Stimulated activated CD4-positive, alpha-beta T cell treated with anti-CD3 and anti-CD28 coated beads, Interleukin-15, amount 100 ng/mL, for 48 hours (primary cell): ENCODE results near the gene DCTN1.
A peak's percentile ranks its signal among the peaks of the same experiment; 100 is the strongest.
"Not testable (repeated sequence)": the region's sequence is repeated elsewhere in the genome, so short reads cannot be mapped to it uniquely, and the experiment has no call there.

Experiments used
- DNase-seq, 2 donors: peaks; one replicate each; pipeline ENCODE4 v3.0.0-alpha.2; 2020; ENCODE audit warnings: low read depth in 2 of 2

DCTN1 gene

DNA sequence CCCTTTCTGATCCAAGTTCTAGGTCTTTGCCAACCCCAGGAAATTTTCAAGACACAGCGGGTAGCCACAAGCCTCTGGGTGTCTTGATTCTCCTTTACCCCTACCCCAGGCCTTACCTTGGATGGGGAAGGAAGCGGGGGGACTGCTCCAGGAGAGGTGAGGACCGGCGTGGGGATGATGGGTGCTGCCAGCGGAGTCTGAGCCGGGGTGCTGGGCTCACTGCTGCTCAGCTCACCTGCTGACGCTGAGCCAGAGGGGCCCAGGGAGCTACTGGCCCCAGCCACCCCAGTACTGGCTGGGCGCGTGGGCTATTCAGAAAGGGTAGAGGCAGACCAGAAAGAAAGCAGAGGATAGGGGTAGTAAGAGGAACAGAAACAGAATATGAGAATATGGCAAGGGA lies 8.7 kb downstream of the DCTN1 start:
- DNase-seq: no peak

DNA sequence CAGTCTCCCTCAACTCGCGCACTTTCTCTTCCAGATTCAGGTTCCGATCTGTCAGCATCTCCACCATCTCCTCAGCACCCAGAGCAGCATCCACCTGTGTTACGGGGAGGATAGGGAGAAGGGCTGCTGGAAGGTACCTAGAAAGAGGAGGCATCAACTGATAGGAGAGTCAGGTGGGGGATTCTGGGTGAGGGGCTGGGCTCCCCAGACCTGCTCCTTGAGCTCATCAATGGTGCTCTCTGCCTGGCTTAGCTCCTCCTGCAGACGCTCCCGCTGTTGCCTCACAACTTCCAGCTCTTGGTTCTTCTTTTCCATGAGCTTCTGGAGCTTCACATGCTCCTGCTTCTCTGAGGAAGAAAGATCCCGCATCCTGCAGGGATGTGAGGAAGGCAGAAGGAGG lies 10.1 kb downstream of the DCTN1 start:
- DNase-seq: no peak

DNA sequence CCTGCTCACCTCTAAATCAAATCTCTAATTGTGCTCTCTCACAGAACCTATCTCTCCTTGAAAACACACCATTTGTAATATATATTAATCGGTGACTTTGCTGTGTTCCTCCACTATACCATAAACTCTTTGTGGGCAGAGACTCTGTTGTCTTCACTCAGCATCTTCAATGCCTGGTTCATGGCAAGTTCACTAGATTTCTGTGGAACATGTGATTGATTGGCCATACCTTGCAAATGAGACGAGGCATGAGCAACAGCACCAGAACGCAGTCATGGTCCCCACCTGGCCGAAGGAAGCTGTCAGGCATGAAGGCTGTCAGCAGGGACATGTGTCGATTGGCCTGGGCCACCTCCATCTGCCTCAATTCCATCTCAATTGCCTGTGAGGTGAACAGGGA lies 11.6 kb downstream of the DCTN1 start:
- no peak for DNase-seq

DNA sequence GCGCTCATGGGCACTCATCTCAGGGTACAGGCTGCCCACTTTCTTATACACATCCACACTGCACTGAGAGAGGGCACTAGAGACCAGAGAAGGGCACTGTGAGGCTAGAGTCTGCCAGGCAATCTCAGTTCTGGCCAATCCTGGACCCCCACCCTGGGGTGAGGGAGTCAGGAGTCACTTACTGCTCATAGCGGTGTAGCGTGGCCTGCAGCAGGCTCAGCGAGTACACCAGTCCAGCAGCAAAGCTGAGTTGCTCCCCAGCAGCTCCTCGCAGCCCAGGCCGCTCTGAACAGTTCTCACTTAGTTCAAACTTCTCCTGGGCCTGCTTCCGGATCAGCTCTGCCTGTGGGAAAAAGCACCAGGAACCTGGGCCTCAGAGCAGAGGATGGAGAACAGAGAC lies 12.3 kb downstream of the DCTN1 start:
- DNase-seq: no peak

DNA sequence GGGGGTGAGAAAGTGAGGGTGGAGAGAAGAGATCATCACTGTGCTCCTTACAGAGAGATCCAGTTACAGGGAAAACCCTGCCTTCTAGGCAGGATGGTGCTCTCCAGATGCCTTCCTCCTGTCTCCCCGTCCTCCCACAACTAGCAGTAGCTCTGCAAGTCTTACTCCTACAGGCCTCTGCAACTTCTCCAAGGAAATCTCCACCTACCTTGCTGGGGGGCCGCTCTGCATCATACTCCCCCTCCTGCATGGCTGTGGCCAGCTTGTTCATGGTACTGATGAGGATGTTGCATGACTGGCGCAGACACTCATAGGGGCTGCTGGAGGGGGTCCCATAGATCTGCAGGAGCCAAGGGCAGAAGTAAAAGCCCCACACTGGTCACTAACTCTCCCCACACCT lies 14.1 kb downstream of the DCTN1 start:
- DNase-seq: no peak

DNA sequence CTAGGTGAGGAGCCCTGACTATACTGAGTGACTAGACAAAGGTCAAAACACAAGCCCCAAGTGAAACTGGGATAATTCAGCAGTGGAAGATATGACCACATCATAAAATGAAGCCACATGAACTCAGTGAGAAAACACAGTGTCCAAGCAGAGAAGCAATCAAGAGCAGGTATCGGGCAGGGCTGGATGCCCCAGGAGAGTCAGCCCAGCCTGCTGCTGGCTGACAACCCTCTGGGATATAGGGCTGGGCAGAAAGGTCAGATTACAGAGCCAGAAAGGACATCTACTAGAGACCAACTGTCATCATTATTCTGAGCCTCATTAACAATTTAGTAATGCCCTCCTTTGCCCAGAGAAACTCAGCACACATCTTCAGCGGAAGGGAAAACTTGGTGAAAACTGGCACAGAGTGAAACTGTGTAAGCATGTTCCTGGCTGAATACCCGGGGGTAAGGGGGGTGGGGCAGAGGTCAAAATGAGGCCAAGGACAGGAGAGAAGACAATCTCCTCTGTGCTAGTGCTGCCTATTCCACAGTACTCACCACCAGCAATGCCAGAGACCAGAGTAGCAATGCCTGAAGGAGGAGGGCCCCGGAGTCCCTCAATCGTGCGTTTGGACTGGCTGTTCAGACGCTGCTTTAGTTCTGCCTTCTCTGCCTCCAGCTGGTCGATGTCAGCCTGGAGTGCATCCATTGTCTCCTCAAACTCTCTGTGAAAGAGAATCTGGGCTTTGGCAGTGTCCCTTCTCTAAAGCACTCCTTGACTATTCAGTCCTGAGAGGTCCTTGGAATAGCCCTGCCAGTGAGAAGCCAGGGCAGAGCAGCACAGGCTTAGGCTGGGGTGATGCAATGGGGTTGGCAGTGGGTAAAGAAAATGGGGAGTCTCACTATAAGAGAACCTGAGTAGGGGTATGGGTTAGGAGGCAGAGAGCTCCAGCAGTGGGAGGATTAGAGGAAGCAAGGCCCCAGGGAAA lies 15.3 kb downstream of the DCTN1 start:
- no peak for DNase-seq

DNA sequence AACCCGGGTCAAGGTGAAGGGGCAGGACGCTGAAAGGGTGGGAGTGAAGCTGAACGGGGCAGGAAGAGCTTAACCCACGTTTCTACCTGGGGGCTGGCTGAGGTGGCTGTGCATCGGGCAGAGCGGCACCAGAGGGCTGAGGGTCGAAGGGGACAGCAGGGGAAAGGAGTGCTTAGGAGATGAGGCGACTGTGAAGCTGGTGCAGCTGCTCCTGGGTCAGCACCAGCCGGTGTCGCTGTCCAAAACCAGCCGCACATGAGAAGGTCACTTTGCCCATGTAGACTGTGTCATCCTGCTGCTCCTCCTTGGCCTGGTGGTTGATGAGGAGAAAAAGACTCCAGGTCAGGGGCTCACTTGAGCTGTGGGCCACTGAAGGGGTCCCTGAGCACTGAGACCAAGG lies 18.8 kb downstream of the DCTN1 start:
- DNase-seq: no peak

DNA sequence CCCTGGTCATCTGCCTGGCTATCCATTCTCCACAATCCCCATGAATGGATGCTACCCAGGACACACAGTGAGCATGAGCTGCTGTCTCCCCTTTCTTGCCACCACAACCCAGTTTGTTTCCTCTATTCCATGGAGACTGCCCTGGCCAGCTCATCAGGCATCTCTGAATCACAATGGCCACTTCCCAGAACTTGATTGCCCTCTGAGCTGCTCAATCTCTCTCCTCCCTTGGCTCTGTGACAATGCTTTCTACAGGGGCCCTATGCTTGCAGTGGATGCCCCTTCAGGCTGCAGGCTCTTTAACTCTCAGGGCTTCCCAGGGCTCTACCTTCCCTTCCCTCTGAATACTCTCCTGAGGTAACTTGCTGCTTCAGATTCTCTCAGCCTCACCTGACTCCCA lies 22.5 kb downstream of the DCTN1 start:
- DNase-seq: no peak

DNA sequence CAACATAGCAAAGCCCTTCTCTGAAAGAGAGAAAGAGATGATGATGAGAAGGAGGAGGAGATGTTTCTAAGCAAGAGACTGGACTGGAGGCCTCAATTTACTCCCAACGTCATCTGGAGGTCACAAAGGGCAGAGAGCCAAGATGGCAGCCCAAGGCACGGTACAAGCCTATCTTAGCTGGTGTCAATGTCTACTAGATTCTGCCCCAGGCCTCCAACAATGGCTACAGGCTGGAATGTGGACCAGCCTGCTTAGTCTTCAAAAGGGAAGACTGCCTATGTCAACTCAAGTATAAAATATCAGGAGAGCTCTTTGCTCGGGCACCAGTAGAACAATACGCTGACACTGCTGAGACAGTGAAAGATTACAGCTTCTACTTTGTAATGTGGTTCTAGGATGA lies 30.2 kb downstream of the DCTN1 start:
- DNase-seq: no peak

DNA sequence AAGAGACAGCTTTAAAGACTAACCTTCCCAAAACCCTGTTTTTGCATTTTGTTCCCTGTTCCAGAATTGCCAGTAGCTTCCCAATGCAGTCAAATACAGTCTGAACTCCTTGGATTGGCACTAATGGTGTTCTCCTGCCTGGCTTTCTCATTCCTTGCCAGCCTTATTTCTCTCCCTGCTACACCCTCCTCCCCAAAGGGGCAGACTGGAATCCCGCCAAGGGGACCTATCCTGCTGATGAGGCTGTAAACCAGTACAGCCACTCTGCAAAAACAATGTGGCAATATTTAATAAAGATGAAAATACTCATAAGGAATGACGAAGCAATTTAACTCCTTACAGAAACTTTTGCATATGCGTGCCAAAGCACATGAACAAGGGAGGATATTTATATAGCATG lies 32.4 kb downstream of the DCTN1 start:
- no peak for DNase-seq

DNA sequence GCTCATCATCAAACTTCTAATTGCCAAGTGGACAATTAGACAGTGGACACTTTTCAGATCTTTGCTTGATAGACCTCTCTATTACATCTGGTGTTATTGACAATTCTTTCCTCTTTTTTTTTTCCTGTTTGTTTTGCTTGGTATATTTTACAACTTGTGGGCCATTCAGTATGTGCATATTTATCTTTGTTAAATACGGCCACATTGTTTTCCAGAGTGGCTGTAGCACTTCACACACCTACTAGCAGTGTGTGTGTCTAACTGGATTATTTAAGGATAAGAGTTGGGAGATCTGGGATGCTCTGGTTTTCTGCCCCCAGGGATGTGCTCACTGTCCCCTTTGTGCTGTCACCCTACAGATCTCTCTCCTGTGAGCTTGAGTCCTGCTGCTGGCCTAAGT lies 32.8 kb downstream of the DCTN1 start:
- DNase-seq: no peak

DNA sequence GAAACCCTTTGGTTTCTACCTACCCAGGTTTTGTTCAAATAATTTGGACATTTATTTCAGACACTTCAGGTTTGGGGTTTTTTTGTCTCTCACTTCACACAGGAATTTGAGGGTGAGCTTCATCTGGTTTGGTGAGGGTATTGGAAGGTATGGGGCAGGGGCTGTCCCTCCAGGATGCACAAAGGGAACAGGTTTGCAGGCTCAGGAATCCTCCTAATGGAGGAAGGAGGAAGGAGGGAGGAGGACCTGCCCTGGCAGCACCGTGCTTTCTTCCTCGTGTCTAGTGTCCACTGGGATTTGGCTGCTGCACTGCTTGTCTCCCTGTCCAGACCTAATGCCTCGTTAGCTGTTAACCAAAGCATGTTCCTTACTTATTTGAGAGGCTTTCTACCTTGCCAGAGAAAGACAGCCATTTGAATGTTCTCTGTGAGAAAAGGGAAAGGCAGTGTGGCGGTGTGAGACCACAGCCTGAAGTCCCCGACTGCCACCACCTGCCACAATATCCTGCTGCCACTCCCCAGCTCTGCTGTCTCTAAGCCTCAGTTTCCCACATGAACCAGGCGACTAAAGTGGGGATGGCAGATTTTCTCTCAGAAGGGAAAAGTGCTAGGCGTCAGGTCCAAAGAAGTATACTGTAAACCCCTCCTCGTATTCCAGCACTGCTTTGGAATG lies 34.7 kb downstream of the DCTN1 start:
- DNase-seq: no peak

DNA sequence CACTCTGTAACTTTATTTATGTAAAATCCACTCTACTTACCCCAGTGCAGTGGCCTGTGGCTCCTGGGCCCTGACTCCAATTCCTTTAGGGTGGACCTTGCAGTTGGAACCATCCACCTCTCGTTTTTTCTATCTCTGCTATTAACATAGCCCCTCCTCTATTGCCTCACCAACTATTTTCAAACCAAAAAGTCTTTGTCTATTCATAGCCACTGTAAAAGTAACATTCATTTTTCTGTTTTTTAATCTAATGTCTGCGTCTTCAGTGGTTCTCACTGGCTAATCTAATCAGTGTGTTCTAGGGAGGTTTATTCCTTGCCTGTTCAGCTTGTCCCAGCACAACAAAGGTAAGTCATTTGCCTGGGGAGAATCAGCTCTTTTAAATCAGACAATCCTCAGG lies 36.8 kb downstream of the DCTN1 start, which contains the start of gene SLC4A5:
SLC4A5 (minus strand) TSS at position 101 of the 400 bp plus-strand sequence. CDS start 28,393 bp downstream, outside the sequence.
- DNase-seq: no peak

DNA sequence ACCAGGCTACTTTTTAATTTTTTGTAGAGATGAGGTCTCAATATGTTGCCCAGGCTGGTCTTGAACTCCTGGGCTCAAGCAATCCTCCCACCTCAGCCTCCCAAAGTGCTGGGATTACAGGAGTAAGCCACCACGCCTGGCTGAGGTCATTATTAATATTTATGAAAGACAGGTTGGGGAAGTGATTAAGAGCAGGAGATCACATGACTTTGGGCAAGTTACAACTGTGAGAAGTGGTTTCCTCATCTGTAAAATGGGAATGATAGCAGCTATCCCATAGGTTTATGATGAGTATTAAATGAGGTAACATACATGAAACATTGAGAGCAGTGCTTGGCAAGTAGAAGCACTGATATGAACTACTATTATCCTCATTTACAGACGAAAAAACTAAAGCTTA lies 43.9 kb downstream of the DCTN1 start:
- DNase-seq: not testable (repeated sequence)

DNA sequence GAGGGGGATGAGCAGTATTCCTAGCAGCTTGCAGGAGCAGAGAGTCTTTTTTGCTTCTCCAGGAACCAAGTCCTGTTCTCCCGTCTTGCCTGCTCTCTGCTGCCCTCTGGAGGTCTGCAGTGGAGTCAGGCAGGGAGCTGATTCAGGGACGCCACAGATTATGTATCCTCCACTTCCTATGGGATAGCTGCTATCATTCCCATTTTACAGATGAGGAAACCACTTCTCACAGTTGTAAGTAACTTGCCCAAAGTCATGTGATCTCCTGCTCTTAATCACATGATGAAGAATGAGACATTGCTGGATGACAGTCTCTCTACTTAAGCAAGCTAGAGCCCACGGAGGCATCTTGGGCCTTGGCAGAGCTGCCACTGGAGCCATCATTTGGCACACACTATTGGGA lies 45.2 kb downstream of the DCTN1 start:
- DNase-seq: peak; percentile 44 to 67

DNA sequence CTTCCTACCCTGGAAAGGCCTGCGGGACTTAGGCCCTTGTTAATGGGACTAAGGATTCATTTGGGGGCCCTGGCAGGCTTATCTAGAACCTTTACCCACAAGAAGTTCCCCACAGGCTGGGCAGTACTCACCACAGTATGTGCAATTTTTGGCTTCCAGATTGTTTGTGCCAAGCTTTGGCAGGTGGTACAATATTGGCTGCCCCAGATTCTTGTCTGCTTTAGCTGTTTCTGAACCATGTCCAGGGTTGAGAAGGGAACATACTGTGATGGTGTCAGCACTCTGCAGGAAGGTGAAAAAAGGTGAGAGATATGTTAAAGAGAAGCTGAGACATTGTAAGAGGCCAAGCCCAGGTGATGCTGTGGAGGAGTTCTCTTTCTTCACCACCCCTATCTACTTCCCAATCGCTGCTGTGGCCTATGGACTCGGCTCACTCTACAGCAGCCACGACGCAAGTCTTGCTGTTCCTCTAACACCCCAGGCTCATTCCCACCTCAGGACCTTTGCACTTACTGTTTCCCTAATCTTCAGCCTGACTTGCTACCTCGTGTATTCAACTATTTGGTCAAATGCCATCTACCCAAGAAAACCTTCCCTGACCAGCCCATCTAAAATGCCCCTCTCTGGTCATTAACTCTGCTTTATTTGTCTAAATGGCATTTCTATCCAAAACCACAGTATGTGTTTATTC lies 46.1 kb downstream of the DCTN1 start:
- DNase-seq: no peak

DNA sequence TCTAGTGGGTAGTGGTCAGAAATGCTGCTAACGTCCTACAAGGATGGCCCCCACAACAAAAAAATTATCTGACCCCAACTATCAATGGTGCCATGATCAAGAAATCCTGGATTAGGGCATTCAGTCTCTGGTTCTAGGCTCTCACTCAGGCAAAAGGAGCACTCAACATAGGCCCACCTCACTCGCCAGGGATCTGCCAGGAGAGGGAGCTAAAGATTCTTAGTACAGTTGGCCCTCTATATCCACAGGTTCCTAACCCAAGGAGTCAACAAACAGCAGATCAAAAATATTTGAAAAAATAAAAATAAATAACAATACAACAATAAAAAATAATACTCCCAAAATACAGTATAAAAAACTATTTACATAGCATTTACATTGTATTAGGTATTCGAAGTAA lies 46.9 kb downstream of the DCTN1 start:
- DNase-seq: no peak

DNA sequence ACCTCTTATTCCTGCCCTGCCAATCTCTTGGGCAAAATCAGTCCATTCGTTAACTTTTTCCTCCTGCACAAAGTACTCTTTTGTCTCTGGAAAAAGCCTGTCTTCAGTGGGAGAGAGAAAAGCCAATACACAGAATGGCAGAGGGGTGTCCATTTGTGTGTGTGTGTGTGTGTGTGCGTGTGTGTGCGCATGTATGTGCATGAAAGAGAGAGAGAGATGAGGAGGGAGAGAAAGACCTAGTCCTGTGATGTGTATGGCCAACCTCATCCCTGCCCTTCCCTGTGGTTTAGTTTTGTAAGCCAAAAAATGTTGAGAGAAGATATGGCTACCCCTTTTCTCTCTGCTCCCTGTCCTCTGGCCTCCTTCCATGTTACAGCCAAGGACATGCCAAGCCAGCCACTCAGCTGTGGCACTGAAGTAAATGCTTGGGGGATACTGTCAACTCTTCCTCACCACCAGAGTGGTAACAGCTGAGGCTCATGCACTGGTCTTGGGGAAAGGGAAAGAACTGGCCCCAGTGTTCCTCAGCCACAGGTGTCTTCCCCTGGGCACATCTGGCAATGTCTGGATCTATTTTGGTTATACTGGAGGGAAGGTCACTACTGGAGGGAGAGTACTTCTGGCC lies 47.4 kb downstream of the DCTN1 start:
- no peak for DNase-seq

DNA sequence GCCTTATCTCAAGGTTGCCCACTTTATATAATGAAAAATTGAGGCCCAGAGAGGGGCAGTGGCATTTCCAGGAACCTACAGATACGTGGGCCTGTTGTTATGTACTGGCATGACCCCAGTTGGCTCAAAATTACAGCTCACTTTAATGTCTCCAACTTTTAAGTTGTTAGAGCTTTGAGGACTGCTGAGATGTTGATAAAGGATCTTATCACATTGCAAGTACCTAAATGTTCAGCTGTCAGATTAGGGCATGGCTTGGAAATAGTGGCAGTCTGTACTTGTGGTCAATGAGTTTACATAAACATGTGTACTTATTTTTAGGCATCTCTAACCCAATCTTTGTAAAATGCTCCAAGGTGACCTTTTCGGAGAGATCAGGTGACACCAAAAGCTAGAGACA lies 51.5 kb downstream of the DCTN1 start:
- DNase-seq: no peak

DNA sequence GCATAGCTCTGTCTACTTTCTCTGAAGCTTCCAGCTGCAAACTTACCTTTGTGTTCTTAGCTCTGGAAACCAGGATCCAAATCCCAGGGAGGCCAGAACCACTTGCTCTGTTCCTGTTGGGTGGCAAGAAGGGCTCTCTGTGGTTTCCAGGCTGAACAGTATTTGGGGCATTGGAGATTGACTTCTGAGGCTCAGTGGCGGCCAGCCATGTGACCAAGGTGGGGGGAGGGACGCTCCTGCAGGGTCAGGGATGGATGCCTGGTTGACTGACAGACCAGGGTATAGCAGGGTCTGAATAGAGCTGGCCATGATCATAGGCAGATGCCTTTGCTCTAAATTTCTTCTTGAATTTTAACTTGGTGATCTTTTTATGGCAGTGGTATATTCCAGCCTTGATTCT lies 52.0 kb downstream of the DCTN1 start:
- no peak for DNase-seq

DNA sequence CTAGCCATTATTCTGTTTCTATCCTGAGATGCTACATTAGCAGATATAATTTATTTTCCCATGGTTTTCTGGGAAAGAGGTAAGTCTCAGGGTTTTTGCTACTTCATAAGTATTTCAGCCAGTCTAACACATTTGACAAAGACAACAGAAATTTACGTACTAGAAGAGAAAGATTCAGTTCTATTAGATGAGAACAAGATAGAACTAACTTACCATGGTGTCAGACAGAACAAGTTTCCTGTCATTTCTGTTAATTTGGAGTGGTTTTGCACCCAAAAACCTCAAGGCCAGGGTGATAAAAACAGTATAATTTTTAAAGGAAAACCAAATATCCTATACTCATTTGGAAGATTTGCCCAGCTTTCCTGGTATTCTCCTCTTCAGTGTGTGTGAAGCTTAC lies 52.5 kb downstream of the DCTN1 start:
- DNase-seq: no peak

DNA sequence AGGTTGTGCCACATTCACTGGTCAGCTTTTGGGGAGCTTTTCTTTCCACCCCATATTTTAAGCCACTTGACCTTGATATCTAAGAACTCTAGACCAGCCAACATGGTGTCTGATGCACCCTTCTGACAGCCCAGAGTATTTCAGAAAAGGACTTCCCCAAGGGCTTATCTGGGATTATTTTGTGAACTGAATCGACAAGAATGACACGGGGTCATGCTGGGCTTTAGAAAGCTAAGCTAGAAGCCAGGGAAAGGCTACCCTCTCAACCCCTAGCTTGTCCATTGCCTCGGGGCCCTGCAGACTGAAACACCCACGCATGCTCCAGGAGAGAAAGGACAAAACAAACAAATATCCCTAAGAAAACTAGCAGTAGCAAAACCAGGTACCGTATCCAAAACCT lies 52.9 kb downstream of the DCTN1 start:
- no peak for DNase-seq
